ENCODE measurements around the gene XPR1. TPM values are rescaled to one million over a fixed set of nuclear protein-coding genes. Genes with fewer than 3 reads are reported as not detected.

The XPR1 gene
- total and polyA plus RNA-seq, 2 of the 8 experiments (the other 6 are each of a cell fraction or from before 2014, with no cell fraction given): 28.6 to 43.9 TPM

DNA sequence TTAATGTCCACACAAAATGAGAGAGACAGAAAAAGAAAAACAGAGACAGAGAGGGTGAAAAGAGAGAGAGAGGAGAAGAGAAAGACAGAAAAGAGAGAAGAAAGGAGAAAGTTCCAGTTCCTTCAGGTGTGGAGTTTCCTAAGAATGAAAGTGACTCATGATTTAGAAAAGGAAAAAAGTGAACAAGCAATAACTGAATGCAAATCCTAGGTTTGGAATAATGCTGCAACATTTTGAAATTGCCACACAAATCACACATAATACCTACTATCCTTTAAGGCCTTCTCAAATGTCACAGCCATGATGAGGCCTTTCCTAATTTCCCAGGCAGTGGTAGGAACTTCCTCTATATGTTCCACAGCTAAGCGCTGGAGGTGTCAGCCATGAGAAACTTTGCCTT is 31.5 kb upstream of the XPR1 start:
- Histone ChIP-seq H3K36me3 (ENCODE audit: control insufficient read depth in 2 of 4, insufficient read depth in 4 of 4, low read length in 3 of 4) (no peaks in the 10 kb centered on the region), H4K20me1 (replicated peaks in 1 of 2; ENCODE audit: control insufficient read depth in 1 of 2, insufficient read depth in 2 of 2, low read length in 2 of 2) (no peaks in the 10 kb centered on the region), H4K91ac (replicated peaks; ENCODE audit: insufficient read length, low read length) (no peak overlapping the region), H2AK5ac (ENCODE audit: low read depth, low read length) (no peak overlapping the region), H3K79me2 (ENCODE audit: control insufficient read depth in 1 of 2, insufficient read depth in 2 of 2, low read length in 2 of 2) (no peaks in the 10 kb centered on the region), H2BK120ac (replicated peaks; ENCODE audit: low read depth, low read length) (no peak overlapping the region), H3K79me1 (ENCODE audit: low read depth, low read length) (no peaks in the 10 kb centered on the region), H3K18ac (ENCODE audit: extremely low read depth, low read length) (no peak overlapping the region), H3K27ac (ENCODE audit: low read depth, low read length) (no peak overlapping the region), H2BK20ac (ENCODE audit: low read length) (no peak overlapping the region), H4K8ac (ENCODE audit: extremely low read depth, insufficient read depth, low read length) (no peak overlapping the region), H3K56ac (replicated peaks; ENCODE audit: insufficient read length, low read depth, low read length) (no peak overlapping the region), H3K4me3 (ENCODE audit: extremely low read depth in 1 of 4, insufficient read depth in 2 of 4, low read depth in 3 of 4, low read length in 4 of 4) (no peak overlapping the region), H2AFZ (ENCODE audit: low read length) (no peak overlapping the region), H3K9ac (replicated peaks in 1 of 4; ENCODE audit: extremely low read depth in 1 of 4, low read depth in 3 of 4, low read length in 3 of 4) (no peak overlapping the region), H3K23me2 (ENCODE audit: low read depth, low read length) (no peaks in the 10 kb centered on the region), H3K9me3 (ENCODE audit: insufficient read depth in 2 of 2, low read depth in 1 of 2, low read length in 1 of 2) (no peaks in the 10 kb centered on the region), H3K4me1 (replicated peaks in 1 of 4; ENCODE audit: control insufficient read depth in 3 of 4, insufficient read depth in 4 of 4, low read length in 3 of 4) (no peaks in the 10 kb centered on the region; a peak in 1 of 7 replicates), H4K5ac (ENCODE audit: insufficient read length, low read depth, low read length) (no peak overlapping the region), H2BK15ac (ENCODE audit: low read length) (no peak overlapping the region), H3K4me2 (ENCODE audit: insufficient read depth in 1 of 2, low read depth in 2 of 2, low read length in 2 of 2) (no peak overlapping the region), H3K14ac (ENCODE audit: insufficient read length) (no peak overlapping the region), H2BK12ac (ENCODE audit: low read depth, low read length) (no peak overlapping the region), H3K27me3 (replicated peaks in 1 of 4; ENCODE audit: control insufficient read depth in 3 of 4, extremely low read depth in 1 of 4, insufficient read depth in 3 of 4, low read length in 3 of 4) (no peaks in the 10 kb centered on the region; a peak in 1 of 7 replicates), H3K4ac (replicated peaks; ENCODE audit: insufficient read length, low read depth, low read length) (no peak overlapping the region), H3K23ac (ENCODE audit: insufficient read length) (no peak overlapping the region), H2BK5ac (ENCODE audit: low read depth, low read length) (no peak overlapping the region)
- no peak for FAIRE-seq
- no peak for DNase-seq (ENCODE audit: low read depth in 1 of 2, low spot score in 2 of 2)
- TF ChIP-seq CHD1 (IDR thresholded peaks at IDR 0.05; ENCODE audit: low read depth, low read length): no peak
- no peak for TF ChIP-seq EGR1 (IDR thresholded peaks at IDR 0.05; ENCODE audit: borderline replicate concordance, low read depth, low read length)
- TF ChIP-seq SIN3A (conservative IDR thresholded peaks at IDR 0.05 in 1 of 2, IDR thresholded peaks at IDR 0.05 in 1 of 2; ENCODE audit: low read depth in 1 of 2, low read length in 2 of 2): no peak
- TF ChIP-seq TAF7 (optimal IDR thresholded peaks at IDR 0.05; ENCODE audit: borderline replicate concordance, low read depth, low read length): no peak
- TF ChIP-seq POLR2A (IDR thresholded peaks at IDR 0.05; ENCODE audit: control extremely low read depth in 1 of 2, low read depth in 2 of 2, low read length in 2 of 2): no peak
- TF ChIP-seq GABPA (IDR thresholded peaks at IDR 0.05; ENCODE audit: borderline replicate concordance, insufficient read depth, low read length): no peak
- CTCF ChIA-PET (ENCODE audit: partially characterized antibody): interaction anchor here (1.1 kb wide), 1 partner anchor 178 kb away, joined by 3 read pairs; no protein-coding TSS in a partner anchor
- WGBS, 2 experiments (ENCODE audit: extremely low coverage in 1 of 2, insufficient coverage in 1 of 2, insufficient read length in 1 of 2, insufficient replicate concordance in 2 of 2, low coverage in 1 of 2, low lambda C conversion rate in 2 of 2, missing lambda C conversion rate in 1 of 2): 97% methylated on average over 1 of the region's 1 CpG; no CpG with 5 or more reads in 1 of the 2 experiments
- POLR2A ChIA-PET (ENCODE audit: partially characterized antibody): no interaction called here

Data from H1 (cell line).